HEK293 (cell line): ENCODE results near the gene ILKAP.

Experiments
- BCL11A ChIP-seq: fragments of 450-650 bp; formaldehyde crosslinking; IDR thresholded peaks from 2 replicates; pipeline ENCODE4 v1.5.1; 2016; ENCODE audit warnings: low read depth, missing biosample characterization, missing genetic modification characterization
- HOXA7 ChIP-seq: sonication (generic); formaldehyde crosslinking; IDR thresholded peaks from 2 replicates; pipeline ENCODE4 v1.8.1; 2022; ENCODE audit warnings: missing genetic modification reagents, borderline replicate concordance
- KLF10 ChIP-seq: fragments of 450-650 bp; IDR thresholded peaks from 2 replicates; pipeline ENCODE4 v1.5.1; 2018; ENCODE audit warnings: missing biosample characterization, mild to moderate bottlenecking, missing genetic modification characterization
- MEIS1 ChIP-seq: sonication (generic); formaldehyde crosslinking; IDR thresholded peaks from 2 replicates; pipeline ENCODE4 v1.8.1; 2022; ENCODE audit warnings: missing genetic modification reagents, mild to moderate bottlenecking, borderline replicate concordance
- SP2 ChIP-seq: fragments of 450-650 bp; formaldehyde crosslinking; IDR thresholded peaks from 2 replicates; pipeline ENCODE4 v1.5.1; 2016; ENCODE audit warnings: missing biosample characterization, missing genetic modification characterization
- YY1 ChIP-seq: fragments of 450-650 bp; formaldehyde crosslinking; IDR thresholded peaks from 2 replicates; pipeline ENCODE4 v1.5.1; 2018; ENCODE audit warnings: missing biosample characterization, missing genetic modification characterization
- ZNF16 ChIP-seq: fragments of 450-650 bp; formaldehyde crosslinking; IDR thresholded peaks from 2 replicates; pipeline ENCODE4 v1.5.1; 2016; ENCODE audit warnings: low read depth, missing biosample characterization, missing genetic modification characterization
- ZNF24 ChIP-seq: fragments of 450-650 bp; formaldehyde crosslinking; IDR thresholded peaks from 2 replicates; pipeline ENCODE4 v1.5.1; 2016; ENCODE audit warnings: missing biosample characterization, missing genetic modification characterization
- ZNF623 ChIP-seq: fragments of 450-650 bp; formaldehyde crosslinking; IDR thresholded peaks from 2 replicates; pipeline ENCODE4 v1.5.1; 2016; ENCODE audit warnings: missing biosample characterization, missing genetic modification characterization
- ZNF624 ChIP-seq: fragments of 450-650 bp; formaldehyde crosslinking; IDR thresholded peaks from 2 replicates; pipeline ENCODE4 v1.5.1; 2017; ENCODE audit warnings: missing biosample characterization, missing genetic modification characterization
- ZNF776 ChIP-seq: fragments of 450-650 bp; formaldehyde crosslinking; IDR thresholded peaks from 2 replicates; pipeline ENCODE4 v1.5.0; 2017; ENCODE audit warnings: missing biosample characterization, missing genetic modification characterization, borderline replicate concordance
- TF ChIP-seq, protein P1 (sequence below): fragments of 450-650 bp; formaldehyde crosslinking; IDR thresholded peaks from 2 replicates; pipeline ENCODE4 v1.5.1; 2016; ENCODE audit warnings: missing biosample characterization, missing genetic modification characterization
- TF ChIP-seq, protein P2 (sequence below): sonication (generic); formaldehyde crosslinking; IDR thresholded peaks from 2 replicates; pipeline ENCODE4 v1.8.1; 2022; ENCODE audit warnings: mild to moderate bottlenecking, moderate library complexity, missing genetic modification reagents

DNA sequence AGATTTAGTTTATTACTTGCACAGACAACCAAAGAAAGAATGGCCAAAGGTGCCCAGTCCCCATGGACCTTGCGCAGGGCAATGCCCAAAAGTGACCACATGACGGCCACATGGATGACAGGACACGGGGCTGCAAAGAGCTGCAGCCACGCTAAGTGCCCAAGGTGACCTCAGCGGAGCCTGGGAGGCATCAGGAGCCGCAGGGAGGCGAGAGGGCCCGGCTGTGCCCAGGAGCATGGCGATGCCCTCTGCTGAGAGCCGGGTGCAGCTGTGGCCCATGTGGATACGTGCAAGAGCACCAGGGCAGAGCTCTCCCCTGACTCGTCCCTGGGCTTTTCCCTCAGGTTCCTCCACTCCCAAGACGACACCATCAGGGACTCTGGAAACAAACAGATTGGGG is 21.6 kb upstream of the ILKAP start:
- TF ChIP-seq ZNF24 (tag by site-specific recombination) (no peak), SP2 (tag by site-specific recombination) (no peak), HOXA7 (CRISPR knock-in tag) (no peak), ZNF776 (tag by site-specific recombination) (no peak), MEIS1 (CRISPR knock-in tag) (no peak), ZNF16 (tag by site-specific recombination) (no peak), YY1 (tag by site-specific recombination) (no peak), KLF10 (no peak), BCL11A (tag by site-specific recombination) (no peak), ZNF623 (tag by site-specific recombination) (no peak), ZNF624 (tag by site-specific recombination) (no peak)
- TF ChIP-seq, protein P1, sequence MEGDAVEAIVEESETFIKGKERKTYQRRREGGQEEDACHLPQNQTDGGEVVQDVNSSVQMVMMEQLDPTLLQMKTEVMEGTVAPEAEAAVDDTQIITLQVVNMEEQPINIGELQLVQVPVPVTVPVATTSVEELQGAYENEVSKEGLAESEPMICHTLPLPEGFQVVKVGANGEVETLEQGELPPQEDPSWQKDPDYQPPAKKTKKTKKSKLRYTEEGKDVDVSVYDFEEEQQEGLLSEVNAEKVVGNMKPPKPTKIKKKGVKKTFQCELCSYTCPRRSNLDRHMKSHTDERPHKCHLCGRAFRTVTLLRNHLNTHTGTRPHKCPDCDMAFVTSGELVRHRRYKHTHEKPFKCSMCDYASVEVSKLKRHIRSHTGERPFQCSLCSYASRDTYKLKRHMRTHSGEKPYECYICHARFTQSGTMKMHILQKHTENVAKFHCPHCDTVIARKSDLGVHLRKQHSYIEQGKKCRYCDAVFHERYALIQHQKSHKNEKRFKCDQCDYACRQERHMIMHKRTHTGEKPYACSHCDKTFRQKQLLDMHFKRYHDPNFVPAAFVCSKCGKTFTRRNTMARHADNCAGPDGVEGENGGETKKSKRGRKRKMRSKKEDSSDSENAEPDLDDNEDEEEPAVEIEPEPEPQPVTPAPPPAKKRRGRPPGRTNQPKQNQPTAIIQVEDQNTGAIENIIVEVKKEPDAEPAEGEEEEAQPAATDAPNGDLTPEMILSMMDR (tag by site-specific recombination): no peak
- TF ChIP-seq, protein P2, sequence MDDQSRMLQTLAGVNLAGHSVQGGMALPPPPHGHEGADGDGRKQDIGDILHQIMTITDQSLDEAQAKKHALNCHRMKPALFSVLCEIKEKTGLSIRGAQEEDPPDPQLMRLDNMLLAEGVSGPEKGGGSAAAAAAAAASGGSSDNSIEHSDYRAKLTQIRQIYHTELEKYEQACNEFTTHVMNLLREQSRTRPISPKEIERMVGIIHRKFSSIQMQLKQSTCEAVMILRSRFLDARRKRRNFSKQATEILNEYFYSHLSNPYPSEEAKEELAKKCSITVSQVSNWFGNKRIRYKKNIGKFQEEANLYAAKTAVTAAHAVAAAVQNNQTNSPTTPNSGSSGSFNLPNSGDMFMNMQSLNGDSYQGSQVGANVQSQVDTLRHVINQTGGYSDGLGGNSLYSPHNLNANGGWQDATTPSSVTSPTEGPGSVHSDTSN (CRISPR knock-in tag): no peak
